ENCODE data around the gene UNC5C.

Gene UNC5C

DNA sequence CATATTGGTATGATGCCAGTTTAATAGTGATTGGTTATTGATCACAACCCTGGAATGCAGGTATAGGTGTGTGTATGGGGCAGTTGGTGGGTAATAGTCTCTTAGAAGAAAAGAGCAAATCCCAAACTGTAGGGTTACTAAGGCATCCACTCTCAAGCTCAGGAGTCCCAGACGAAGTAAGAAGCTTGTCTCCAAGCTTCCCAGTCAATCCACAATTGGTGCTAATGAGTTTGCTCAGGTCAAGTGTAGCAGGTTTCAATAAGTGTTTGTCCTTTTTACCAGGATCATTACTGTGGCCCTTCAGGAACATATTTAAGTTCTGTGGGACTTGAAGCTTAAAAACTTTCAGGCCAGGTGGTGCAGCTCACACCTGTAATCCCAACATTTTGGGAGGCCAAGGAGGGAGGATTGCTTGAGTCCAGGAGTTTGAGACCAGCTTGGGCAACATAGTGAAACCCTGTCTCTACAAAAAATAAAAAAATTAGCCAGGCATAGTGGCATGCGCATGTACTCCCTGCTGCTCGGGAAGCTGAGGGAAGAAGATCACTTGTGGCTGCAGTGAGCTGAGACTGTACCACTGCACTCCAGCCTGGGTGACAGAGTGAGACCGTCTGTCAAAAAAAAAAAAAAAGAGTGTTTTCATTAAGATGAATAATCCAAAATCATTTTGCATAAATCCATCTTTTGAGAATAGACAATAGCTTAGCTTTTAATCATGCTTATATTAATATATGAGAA lies 166.8 kb downstream of the UNC5C start:
- TF ChIP-seq, protein P1, sequence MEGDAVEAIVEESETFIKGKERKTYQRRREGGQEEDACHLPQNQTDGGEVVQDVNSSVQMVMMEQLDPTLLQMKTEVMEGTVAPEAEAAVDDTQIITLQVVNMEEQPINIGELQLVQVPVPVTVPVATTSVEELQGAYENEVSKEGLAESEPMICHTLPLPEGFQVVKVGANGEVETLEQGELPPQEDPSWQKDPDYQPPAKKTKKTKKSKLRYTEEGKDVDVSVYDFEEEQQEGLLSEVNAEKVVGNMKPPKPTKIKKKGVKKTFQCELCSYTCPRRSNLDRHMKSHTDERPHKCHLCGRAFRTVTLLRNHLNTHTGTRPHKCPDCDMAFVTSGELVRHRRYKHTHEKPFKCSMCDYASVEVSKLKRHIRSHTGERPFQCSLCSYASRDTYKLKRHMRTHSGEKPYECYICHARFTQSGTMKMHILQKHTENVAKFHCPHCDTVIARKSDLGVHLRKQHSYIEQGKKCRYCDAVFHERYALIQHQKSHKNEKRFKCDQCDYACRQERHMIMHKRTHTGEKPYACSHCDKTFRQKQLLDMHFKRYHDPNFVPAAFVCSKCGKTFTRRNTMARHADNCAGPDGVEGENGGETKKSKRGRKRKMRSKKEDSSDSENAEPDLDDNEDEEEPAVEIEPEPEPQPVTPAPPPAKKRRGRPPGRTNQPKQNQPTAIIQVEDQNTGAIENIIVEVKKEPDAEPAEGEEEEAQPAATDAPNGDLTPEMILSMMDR (IDR thresholded peaks at IDR 0.05), result no peak
- DNase-seq, result no peak
- H3K4me1 ChIP-seq, result no peaks in the 10 kb centered on the region
- no peak overlapping the region for H3K27ac ChIP-seq
- H3K27me3 ChIP-seq, result no peaks in the 10 kb centered on the region
- intact Hi-C loops (cut with DNase I; ENCODE audit: low total_unique reads), result no loop called here
- H3K9me3 ChIP-seq, result no peaks in the 10 kb centered on the region
- H3K4me3 ChIP-seq, result no peak overlapping the region
- H3K36me3 ChIP-seq, result no peaks in the 10 kb centered on the region

DNA sequence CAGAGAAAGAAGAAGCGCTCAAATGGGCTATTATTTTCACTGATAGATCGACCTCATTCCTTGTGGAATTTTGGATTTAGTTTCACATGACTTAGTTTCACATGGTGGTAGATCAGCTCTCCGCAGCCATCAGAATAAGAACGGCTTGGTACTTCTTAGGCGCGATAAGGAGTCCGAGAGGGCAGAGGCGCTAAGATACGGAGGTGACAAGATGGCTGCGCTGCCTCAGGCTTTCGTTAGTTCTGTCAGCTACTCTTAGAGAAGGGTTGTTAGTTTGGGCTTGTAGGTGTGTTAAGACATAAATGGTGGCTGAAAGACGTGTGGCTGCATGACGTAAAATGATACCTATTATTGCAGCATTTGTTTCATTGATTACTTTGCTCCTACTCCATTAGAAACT lies 169.1 kb downstream of the UNC5C start:
- H3K27ac ChIP-seq, result no peak overlapping the region
- intact Hi-C loops (cut with DNase I; ENCODE audit: low total_unique reads), result no loop called here
- H3K4me3 ChIP-seq, result no peak overlapping the region
- TF ChIP-seq, protein P1 (IDR thresholded peaks at IDR 0.05), result no peak
- no peaks in the 10 kb centered on the region for H3K27me3 ChIP-seq
- H3K9me3 ChIP-seq, result no peaks in the 10 kb centered on the region
- no peaks in the 10 kb centered on the region for H3K4me1 ChIP-seq
- DNase-seq, result no peak
- H3K36me3 ChIP-seq, result no peaks in the 10 kb centered on the region

DNA sequence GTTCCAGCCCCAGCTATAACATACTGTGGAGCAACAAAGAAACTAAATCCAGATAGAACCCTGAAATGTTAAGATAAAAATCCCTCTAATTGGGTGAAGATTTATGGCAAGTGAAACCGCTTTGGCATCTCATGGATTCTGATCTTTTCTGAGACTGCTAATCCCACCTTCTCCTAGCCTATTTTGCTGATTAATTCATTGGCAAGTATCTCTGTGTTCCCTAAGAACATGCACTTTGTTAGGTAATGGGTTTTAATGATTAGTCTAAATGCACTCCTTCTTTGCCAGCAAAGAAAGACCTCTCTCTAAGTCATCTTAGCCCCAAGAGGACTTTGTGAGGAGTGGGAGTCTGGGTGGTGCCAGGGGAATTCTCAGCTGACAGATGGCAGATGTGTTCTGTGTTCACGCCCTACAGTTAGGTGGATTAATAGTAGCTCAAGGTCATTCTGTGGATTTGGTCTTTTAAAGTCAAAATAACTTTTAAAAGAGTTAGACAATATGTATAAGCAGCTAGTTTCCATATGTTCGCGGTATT lies 171.3 kb downstream of the UNC5C start:
- Histone ChIP-seq H3K27ac (no peak overlapping the region), H3K9me3 (no peaks in the 10 kb centered on the region), H3K36me3 (no peaks in the 10 kb centered on the region), H3K27me3 (no peaks in the 10 kb centered on the region), H3K4me1 (no peaks in the 10 kb centered on the region), H3K4me3 (no peak overlapping the region)
- TF ChIP-seq, protein P1 (IDR thresholded peaks at IDR 0.05), result no peak
- intact Hi-C loops (cut with DNase I; ENCODE audit: low total_unique reads), result no loop called here
- DNase-seq, result no peak

DNA sequence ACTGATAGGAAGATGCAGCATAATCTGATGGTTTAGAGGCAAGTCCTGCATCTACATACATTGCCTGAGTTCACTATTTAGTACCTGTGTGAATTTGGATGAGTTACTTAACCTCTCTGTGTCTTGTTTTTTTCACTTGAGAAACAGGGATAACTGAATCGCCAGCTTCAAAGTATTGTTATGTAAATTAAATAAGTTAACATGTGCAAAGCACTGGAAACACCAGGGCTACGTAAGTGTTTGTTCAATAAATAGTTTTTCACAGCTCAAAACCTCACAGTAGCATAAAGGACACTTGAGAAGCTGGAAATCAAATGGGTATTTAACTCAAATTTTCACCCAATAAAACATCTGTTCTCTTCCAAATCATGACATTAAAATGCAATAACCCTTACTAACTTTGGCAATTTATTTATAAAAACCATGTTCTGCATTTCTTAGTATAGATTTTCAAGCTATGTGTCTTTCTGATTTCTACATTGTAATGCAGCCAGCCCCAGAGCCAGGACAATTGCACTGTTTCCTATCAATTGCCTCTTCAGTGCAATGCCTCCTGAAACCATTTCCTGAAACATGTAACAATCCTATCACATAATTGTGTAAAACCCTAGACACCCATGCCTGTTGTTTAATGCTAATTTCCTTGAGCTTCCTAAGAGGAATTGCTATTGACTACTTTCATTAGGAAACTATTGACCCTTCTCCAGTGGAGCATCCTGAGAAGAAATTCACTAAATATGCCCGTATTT lies 177.1 kb downstream of the UNC5C start:
- DNase-seq, result no peak
- intact Hi-C loops (cut with DNase I; ENCODE audit: low total_unique reads), result no loop called here
- Histone ChIP-seq H3K36me3 (no peaks in the 10 kb centered on the region), H3K9me3 (no peaks in the 10 kb centered on the region), H3K4me3 (no peak overlapping the region), H3K27me3 (no peaks in the 10 kb centered on the region), H3K4me1 (no peaks in the 10 kb centered on the region), H3K27ac (no peak overlapping the region)
- TF ChIP-seq, protein P1 (IDR thresholded peaks at IDR 0.05), result no peak

DNA sequence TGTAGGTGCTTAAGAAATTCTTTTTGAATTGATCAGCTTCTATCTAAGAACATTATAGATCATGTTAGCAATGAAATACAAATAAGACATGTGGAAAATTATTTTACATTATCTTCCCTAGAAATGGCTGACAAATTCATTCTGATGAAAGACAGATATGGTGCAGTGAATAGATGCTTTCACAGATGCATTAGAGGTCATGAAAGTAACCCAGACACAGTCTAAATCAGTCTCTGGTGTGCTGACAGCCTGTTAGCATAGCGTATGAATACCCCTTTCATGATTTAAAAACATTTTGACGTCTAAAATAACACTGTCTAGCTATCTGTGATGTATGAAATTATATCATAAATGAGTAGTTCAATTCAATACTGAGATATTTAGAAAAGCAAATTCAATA lies 180.9 kb downstream of the UNC5C start:
- intact Hi-C loops (cut with DNase I; ENCODE audit: low total_unique reads), result no loop called here

More for the DNA sequence above, 180.9 kb downstream of the UNC5C start:
- Histone ChIP-seq H3K9me3 (no peaks in the 10 kb centered on the region), H3K36me3 (no peaks in the 10 kb centered on the region), H3K4me1 (peaks cover 0 to 18% (median 4%) of the 10 kb centered on the region in 4 donors), H3K4me3 (no peak overlapping the region), H3K27me3 (no peaks in the 10 kb centered on the region), H3K27ac (no peak overlapping the region)
- no peak for DNase-seq
- TF ChIP-seq, protein P1 (IDR thresholded peaks at IDR 0.05), result no peak
